ENCODE results near the gene CEP63.

The CEP63 gene

DNA sequence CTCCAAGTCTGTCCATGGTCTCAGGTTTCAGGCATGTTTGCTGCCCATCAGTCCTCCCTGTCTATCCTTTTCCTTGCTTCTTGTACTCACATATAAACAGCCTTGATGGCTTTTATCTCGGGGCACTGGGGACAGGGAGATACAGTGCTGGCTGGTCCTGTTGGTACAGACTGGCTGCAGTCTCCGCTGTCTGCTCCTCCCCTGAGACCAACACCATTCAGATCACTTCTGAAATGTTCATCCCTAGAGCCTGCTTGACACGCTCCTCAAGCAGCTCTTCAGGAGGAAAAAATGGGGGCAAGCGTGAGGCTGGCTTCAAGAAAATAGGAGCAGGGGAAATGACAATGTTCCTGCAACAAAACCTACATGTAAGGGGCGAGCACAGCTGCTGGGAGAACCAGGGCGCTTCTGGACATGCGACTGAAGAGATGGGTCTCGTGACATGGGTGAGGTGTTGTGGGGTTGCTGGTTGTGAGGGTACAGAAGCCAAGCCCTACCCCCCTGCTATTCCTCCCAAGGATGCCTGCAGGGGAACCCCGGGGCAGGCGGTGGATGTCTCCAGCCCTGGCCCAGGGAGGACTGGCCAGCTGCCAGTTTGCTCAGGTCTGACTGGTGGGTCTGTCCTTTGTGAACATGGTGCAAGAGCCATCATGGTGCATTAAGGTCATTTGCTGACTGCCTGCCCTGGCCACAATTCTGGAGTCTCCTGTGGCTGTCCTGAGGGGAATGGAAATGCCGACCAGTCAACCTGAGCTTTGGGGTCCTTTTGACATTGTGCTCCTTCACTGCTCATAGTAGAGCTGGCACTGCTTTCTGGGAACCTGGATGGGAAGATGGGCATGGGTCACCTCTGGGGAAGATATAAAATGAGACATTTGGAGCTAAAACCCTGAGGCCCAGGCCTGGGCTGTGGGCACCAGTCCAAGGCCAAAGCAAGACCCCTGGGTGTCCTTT lies 124.9 kb downstream of the CEP63 start:
- no peak for FAIRE-seq

DNA sequence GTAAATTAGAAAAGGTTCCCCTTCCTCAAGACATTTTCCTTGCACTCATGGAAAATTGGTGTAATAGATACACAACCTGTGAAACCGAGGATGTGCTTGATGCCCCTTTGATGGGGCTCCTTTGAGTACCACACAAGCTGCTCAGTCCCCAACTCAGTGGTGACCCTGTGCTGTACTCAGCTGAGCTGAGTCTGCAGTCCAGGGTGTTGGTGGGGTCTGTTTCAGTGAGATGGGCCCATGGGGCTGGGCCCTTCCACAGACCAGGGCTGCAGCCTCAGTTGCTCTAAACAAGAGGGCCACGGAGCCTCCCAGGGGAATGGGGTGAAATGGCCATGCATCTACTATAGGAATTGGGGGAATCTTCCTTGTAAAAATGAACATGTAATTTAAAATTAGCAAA lies 125.7 kb downstream of the CEP63 start:
- FAIRE-seq: no peak

DNA sequence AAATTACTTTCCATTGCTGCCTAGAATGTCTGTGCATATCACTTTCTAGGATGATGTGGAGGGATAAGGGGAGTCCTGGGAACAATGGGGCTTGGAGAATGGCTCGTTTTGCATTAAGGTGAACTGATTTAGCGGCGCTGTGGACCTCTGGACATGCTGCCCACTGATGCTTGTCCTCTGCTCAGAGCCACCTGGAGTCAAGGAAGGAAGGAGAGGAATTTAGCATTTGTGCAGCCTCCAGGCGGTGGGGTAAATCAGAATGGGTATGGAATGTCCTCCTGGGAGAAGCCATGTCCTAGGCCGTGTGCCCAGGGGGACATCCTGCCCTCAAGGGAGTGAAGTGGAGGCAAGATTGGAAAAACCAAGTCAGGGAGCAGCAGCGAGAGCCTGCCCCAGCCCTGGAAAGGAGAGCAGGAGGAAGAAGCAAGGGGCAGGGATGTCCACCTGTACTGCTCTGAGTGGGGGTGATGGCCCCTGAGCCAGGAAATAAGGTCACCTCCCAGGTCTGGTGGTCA lies 127.2 kb downstream of the CEP63 start:
- no peak for FAIRE-seq

DNA sequence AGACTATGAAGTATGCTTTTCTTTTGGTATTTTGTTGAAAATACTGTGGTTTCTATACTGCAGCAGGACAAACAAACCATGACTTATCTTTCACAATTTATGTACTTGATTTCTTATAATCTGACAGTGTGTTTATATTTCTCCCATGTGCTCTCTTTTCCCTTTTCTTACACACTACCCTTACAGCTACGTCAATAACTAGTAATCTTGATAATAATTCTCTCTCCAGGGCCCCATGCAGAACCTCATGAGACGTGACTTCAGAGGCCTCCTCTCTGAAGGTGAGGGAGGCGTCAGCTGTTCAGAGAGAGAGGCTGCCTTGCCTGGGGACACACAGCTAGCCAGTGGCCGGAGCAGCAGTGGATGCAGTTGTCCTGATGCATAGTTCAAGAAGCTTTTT lies 129.1 kb downstream of the CEP63 start:
- FAIRE-seq: no peak

DNA sequence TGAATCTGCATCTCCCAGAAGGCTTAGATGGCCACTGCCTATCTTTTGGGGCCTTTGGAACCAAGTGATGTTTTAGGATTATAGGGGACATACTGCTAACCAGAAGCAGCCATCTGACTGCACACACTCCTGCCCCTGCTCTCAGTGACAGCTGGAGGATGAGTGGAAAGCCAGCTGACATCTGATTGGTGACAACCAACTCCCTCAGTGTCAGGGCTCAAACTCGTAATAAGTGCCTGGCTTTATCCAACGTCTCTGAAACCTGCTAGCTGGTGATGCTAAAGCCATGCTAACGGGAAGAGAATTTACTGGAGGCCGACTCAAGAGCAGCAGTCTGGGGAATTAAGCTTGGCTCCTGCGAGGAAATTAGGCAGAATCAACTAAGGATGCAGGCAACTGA lies 129.9 kb downstream of the CEP63 start:
- FAIRE-seq: no peak

DNA sequence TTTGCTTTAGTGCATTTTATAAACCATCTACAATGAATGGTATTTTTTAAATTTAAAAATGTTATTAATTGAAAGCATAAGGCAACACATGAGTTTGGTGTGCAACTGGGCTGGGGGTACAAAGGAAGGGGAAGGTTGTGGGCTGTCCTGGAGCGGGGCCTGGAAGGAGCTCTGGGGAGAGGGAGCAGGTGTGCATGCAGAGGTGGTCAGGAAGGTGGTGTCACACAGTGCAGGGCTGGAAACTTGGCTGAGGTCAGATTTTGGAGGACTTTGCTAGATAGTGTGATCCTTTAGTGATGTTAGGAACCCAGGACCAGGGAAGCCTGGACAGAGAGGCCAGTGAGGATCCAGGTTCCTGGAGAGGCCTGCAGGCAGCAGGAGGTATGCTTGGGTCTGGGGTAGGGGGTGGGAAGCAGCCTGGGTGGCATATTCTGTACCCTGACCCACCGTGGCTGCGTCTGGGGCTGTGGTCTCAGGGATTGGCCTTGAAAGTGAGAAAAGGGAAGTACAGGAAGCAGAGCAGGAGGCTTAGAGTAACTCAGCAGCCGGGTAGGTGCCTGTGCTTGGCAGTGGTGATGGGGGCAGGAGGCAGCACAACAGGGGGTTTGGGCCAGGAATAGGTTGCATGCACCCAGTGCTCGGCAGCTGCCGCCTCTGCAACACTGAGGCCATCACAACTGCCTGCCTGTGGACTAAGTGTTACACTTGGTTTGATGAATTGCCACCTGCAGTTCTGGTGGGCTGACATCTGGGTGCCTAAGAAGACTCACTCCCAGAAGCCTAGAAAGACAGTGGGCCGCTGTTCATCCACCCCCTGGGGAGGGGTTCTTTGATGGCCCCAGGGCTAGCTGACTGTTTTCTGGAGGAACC lies 132.0 kb downstream of the CEP63 start:
- no peak for FAIRE-seq

DNA sequence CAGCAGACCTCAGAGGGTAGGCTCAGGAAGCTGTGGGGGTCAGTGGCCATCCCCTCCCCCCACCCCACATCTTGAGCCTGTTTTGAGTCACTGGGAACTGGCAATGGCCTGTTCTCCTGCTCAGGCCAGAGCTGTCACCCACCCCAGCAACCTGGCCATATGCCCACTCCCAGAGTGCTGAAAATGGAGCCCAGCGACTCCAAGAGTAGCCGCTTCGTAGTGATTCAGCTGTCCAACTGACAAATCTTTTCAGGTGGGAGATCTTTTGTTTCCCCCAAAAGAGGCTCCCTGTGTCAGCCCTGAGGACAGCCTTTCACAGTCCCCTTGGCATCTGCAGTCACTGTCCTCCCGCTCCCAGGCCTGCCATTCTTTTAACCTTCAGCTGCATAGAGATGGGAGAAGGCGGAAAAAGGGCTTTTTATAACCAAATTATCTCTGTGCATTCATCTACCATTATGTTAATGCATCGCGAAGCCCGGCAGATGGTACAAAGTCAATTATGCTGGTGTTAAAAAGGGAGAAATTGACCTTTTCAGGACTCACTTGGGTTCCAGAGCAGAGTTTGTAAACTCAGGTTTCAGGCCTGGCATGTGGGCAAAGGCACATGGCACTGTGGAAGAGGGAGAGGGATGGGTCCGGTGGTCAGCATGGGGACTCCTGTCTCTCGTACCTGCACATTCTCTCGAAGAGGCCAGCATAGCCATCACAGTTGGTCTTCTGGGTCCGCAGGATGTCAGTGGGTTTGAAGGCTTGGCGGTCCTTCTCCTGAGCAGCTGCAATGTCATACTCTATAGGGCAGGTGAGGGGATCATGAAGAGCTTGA lies 132.8 kb downstream of the CEP63 start:
- no peak for FAIRE-seq

DNA sequence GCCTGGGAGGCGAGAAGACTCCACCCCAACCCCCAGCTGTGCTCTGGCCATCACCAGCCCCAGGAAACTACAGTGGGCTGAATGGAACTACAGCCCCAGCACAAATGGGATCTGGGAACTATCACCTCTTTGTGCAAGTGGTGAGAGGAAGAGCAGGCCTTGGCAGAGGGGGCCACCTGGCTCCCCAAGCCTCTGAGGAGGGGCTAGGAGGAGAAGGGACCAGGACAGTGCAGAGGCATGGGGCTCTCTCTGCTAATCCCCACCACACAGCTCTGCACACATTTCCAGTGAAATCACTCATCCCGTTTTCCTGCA lies 133.4 kb downstream of the CEP63 start:
- no peak for FAIRE-seq

DNA sequence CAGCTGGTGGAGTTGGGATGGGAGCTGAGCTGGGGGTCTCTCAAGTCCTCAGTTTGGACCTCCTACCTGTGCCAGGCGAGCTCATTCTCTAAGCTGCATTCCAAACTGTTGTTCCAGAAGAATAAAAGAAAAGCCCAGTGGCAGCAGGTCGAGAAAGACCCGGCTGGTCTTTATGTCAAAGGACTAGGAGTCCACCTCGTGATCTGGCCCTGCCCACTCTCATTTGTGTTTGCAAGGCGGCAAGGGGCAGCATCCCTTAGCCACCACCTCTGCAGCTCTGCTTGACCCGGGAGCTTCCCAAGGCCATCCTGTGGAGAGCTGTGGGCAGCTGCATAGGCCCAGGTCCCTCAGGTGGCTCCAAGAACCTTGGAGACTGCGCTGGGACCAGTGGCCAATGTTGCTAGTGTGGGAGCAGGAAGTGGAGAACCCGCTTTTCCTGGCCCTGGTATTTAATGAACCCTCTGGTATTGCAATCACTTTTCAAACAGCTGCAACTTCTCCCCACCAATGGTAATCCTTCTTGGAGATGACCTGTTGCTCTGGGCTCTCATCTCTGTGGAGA lies 134.1 kb downstream of the CEP63 start:
- FAIRE-seq: no peak

DNA sequence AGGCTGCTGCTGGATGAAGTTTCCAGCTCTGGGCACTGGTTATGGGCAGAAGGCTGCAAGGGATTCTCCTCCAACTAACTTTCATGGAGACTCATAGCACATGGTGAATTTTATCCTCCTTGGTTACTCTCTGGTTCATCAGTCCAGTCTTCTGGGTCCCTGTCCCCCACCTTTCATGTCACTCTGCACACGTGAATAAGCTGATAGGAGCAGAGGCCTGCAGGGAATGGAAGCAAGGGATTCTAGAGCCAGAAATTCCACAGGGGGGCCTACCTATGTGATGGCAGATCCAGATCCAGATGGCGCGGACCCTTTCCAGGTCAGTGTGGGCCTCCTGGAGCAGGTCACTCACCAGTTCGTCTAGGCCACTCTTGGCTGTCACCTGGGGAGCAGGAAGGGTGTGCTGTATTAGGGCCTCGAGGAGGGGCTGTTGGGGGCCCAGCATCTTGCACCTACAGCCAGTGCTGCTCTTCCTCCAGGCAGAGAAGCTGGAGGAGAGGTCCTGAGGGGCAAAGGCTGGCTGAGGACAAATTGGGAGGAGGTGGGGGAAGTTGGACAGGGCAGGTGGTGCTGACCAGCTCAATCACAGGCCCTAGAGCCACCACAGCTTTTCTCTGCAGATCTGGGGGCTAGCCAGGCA lies 134.7 kb downstream of the CEP63 start:
- FAIRE-seq: no peak

DNA sequence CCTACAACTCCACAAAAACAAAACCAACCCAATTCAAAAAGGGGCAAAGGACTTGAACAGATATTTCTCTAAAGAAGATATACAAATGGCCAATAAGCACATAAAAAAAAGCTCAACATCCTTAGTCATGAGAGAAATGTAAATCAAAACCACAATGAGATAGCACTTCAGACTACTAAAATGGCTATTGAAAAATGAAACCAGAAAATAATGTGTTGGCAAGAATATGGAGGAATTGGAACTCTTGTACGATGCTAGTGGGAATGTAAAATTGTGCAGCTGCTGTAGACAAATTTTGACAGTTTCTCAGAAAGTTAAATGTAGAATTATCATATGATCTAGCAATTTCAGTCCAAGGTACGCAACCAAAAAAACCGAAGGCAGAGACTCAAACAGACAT lies 136.0 kb downstream of the CEP63 start:
- no peak for FAIRE-seq

DNA sequence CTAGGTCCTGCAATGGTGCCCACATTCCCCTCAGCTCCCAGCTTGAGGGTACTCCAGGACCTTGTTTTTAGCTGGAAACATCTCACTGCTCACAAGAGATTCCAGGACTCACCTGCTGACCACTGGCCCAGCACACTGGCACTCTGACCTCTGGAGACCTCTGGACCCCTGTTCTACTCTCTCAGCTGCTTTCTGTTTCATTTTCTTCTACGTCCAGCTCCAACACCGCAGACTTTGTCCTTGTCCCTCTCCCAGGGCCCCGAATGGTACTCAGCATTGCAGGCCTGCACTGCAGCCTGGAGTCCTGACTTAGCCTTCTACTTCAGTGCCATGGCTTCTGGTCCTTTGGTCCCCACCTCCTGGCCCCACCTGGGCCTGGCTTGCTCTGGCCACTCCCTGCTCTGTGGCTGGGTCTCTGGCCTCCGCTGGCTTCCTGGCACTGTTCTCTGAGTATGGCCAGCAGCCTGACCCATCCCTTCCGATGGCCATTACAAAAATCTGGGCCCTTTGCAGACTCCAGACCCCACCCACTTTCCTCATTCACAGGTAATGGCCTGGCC lies 137.0 kb downstream of the CEP63 start:
- FAIRE-seq: no peak

DNA sequence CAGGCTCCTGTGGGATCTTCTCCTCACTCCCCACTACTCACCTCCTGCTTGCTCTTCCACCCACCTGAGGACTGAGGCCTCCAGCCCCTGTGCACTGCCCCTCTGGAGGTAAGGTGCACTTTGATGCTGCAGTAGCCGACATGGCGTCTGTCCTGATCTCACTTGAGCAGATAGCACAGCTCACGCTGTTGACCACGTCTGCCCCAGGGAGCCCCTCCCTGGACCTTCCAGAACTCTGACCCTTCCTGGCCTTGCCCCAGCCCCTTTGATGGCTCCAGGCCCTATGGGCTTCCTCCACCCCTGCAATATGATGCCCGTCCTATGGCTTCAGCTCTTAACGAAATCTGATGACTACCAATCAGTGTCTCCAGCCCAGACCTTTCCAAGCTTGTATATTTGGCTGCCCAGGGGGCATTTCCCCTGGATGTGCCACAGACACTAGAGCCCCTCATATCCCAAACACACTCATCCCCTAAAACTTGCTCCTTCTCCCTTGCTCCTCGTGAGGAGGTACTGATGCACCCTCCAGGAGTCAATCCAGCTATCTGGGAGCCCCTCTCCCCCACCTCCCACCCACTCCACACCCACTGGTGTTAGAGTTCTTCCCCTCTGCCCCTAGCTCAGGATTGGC lies 137.9 kb downstream of the CEP63 start:
- FAIRE-seq: no peak

Data from A204.1 (cell line).